ENCODE results near the gene BDH1. TPM values are rescaled to one million over a fixed set of nuclear protein-coding genes. Genes with fewer than 3 reads are reported as not detected.

Gene BDH1
- total and polyA plus RNA-seq, 2 of the 13 experiments (the other 11 are each of a cell fraction or from before 2014, with no cell fraction given) = 21.2 to 71.9 TPM

DNA sequence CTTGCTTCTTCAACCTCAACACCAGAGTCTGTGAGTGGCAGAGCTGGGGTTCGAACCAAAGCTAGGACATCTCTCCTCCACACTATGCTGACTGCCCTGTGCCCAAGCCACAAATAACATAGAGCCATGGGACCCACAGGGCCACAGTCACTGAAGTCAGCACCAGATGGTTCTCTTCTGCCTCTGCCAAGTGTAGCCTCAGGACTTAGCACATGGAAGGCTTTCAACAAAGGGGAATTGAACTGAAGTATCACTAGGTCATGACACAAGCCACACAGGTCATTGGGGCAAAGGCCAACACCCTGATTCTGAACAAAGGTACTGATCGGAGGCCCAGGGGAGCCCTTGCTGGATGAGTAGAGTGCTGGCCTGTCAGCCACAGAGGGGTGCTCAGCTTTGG, 83.6 kb downstream of the BDH1 start (continued):
- TF ChIP-seq REXO4 (CRISPR knock-in tag; IDR thresholded peaks at IDR 0.05; ENCODE audit: borderline replicate concordance) (no peak), KMT2A (CRISPR knock-in tag; IDR thresholded peaks at IDR 0.05) (no peak), ZNF382 (CRISPR knock-in tag; IDR thresholded peaks at IDR 0.05; ENCODE audit: borderline replicate concordance) (no peak), SP2 (CRISPR knock-in tag; IDR thresholded peaks at IDR 0.05) (no peak), ZNF282 (IDR thresholded peaks at IDR 0.05; ENCODE audit: partially characterized antibody) (no peak), ZNF576 (CRISPR knock-in tag; IDR thresholded peaks at IDR 0.05) (no peak), AHDC1 (CRISPR knock-in tag; IDR thresholded peaks at IDR 0.05; ENCODE audit: borderline replicate concordance) (no peak), HNRNPUL1 (IDR thresholded peaks at IDR 0.05; ENCODE audit: low read depth, low read length) (no peak), THAP11 (CRISPR knock-in tag; IDR thresholded peaks at IDR 0.05) (no peak), ZNF7 (CRISPR knock-in tag; IDR thresholded peaks at IDR 0.05) (no peak), MIER3 (CRISPR knock-in tag; IDR thresholded peaks at IDR 0.05; ENCODE audit: borderline replicate concordance) (no peak), TERF1 (CRISPR knock-in tag; IDR thresholded peaks at IDR 0.05) (no peak), HOXA7 (CRISPR knock-in tag; IDR thresholded peaks at IDR 0.05) (no peak), NR2F6 (IDR thresholded peaks at IDR 0.05) (peak; percentile 95), NR2F6 (CRISPR knock-in tag; IDR thresholded peaks at IDR 0.05) (peak; percentile 89), ZNF530 (CRISPR knock-in tag; IDR thresholded peaks at IDR 0.05; ENCODE audit: low read depth) (no peak), POLR2AphosphoS2 (IDR thresholded peaks at IDR 0.05; ENCODE audit: low read depth, low read length) (no peak), ARID5B (CRISPR knock-in tag; IDR thresholded peaks at IDR 0.05) (no peak; the same call in 1 of the 2 replicates), POLR2G (IDR thresholded peaks at IDR 0.05; ENCODE audit: low read depth, low read length) (no peak), SKI (IDR thresholded peaks at IDR 0.05; ENCODE audit: partially characterized antibody) (no peak), ZNF264 (CRISPR knock-in tag; IDR thresholded peaks at IDR 0.05) (no peak), SIX1 (CRISPR knock-in tag; IDR thresholded peaks at IDR 0.05; ENCODE audit: borderline replicate concordance) (no peak)
